Measurements from ENCODE around the gene MZT2B. TPM values are rescaled to one million over a fixed set of nuclear protein-coding genes. Genes with fewer than 3 reads are reported as not detected.
"Not testable (repeated sequence)": the region's sequence is repeated elsewhere in the genome, so short reads cannot be mapped to it uniquely, and the experiment has no call there.

MZT2B gene
- total and polyA plus RNA-seq, 2 of the 8 experiments (the other 6 are each of a cell fraction or from before 2014, with no cell fraction given) = 90.3 to 151 TPM

DNA sequence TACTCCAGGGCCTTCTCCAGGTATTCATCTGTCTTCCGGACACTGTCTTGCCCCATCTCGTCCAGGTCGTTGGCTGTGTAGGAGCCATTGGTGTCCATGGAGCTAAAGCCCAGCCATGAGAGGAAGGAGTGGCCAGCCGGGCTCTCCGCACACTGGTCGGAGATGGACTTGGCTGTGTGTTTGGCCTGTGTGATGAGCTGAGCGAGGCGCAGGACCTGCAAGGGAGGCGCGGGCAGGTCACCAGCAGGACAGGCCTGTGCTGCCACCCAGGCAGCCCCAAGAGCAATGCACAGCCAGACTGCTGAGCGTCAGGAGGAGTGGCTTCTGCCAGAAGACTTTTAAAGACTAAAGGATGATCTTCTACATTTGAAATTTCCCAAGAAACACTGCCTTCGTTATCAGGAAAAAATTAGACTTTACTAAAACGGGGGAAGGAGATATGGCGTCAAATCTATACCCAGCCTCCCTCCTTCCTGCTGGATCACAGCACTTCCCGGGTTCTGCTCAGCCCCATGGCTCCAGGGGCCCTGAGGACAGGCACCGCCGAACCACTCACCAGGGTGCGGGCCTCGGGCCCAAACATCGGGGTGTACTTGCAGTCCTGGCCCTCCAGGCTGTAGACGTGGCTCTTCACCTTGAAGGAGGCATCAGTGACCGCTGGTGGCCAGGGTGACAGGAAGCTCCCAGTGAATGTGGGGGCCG, 28.2 kb upstream of the MZT2B start:
- H3K9ac ChIP-seq (replicated peaks in 1 of 4; ENCODE audit: extremely low read depth in 1 of 4, low read depth in 3 of 4, low read length in 3 of 4); H3K4me2 ChIP-seq (ENCODE audit: insufficient read depth in 1 of 2, low read depth in 2 of 2, low read length in 2 of 2); H3K27me3 ChIP-seq (replicated peaks in 1 of 4; ENCODE audit: control insufficient read depth in 3 of 4, extremely low read depth in 1 of 4, insufficient read depth in 3 of 4, low read length in 3 of 4); H3K14ac ChIP-seq (ENCODE audit: insufficient read length); H4K20me1 ChIP-seq (replicated peaks in 1 of 2; ENCODE audit: control insufficient read depth in 1 of 2, insufficient read depth in 2 of 2, low read length in 2 of 2); H3K9me3 ChIP-seq (ENCODE audit: insufficient read depth in 2 of 2, low read depth in 1 of 2, low read length in 1 of 2); H4K91ac ChIP-seq (replicated peaks; ENCODE audit: insufficient read length, low read length); H2BK15ac ChIP-seq (ENCODE audit: low read length); H3K27ac ChIP-seq (ENCODE audit: low read depth, low read length); H3K4me1 ChIP-seq (replicated peaks in 1 of 4; ENCODE audit: control insufficient read depth in 3 of 4, insufficient read depth in 4 of 4, low read length in 3 of 4); POLR2A ChIA-PET (ENCODE audit: partially characterized antibody); DNase-seq (ENCODE audit: low read depth in 1 of 2, low spot score in 2 of 2); H3K23ac ChIP-seq (ENCODE audit: insufficient read length); H2AK5ac ChIP-seq (ENCODE audit: low read depth, low read length); H3K18ac ChIP-seq (ENCODE audit: extremely low read depth, low read length); H4K5ac ChIP-seq (ENCODE audit: insufficient read length, low read depth, low read length); H3K56ac ChIP-seq (replicated peaks; ENCODE audit: insufficient read length, low read depth, low read length); H2BK120ac ChIP-seq (replicated peaks; ENCODE audit: low read depth, low read length); H2BK20ac ChIP-seq (ENCODE audit: low read length); H3K4ac ChIP-seq (replicated peaks; ENCODE audit: insufficient read length, low read depth, low read length); H2BK12ac ChIP-seq (ENCODE audit: low read depth, low read length); H3K79me1 ChIP-seq (ENCODE audit: low read depth, low read length); H2AFZ ChIP-seq (ENCODE audit: low read length); H2BK5ac ChIP-seq (ENCODE audit: low read depth, low read length); H4K8ac ChIP-seq (ENCODE audit: extremely low read depth, insufficient read depth, low read length); H3K4me3 ChIP-seq (ENCODE audit: extremely low read depth in 1 of 4, insufficient read depth in 2 of 4, low read depth in 3 of 4, low read length in 4 of 4); FAIRE-seq; H3K79me2 ChIP-seq (ENCODE audit: control insufficient read depth in 1 of 2, insufficient read depth in 2 of 2, low read length in 2 of 2); H3K23me2 ChIP-seq (ENCODE audit: low read depth, low read length): not testable (repeated sequence)
- WGBS, 2 experiments (ENCODE audit: extremely low coverage in 1 of 2, insufficient coverage in 1 of 2, insufficient read length in 1 of 2, insufficient replicate concordance in 2 of 2, low coverage in 1 of 2, low lambda C conversion rate in 2 of 2, missing lambda C conversion rate in 1 of 2) = 96% methylated on average over 20 of the region's 23 CpGs; no CpG with 5 or more reads in 1 of the 2 experiments
- H3K36me3 ChIP-seq (ENCODE audit: control insufficient read depth in 2 of 4, insufficient read depth in 4 of 4, low read length in 3 of 4) = peaks cover 3 to 32% (median 14%) of the 10 kb centered on the region in 4 experiments; a peak in 5 of 8 replicates
- CTCF ChIA-PET (ENCODE audit: partially characterized antibody) = interaction anchor here (0.6 kb wide), 1 partner anchor 548 kb away, joined by 3 read pairs; no protein-coding TSS in a partner anchor

DNA sequence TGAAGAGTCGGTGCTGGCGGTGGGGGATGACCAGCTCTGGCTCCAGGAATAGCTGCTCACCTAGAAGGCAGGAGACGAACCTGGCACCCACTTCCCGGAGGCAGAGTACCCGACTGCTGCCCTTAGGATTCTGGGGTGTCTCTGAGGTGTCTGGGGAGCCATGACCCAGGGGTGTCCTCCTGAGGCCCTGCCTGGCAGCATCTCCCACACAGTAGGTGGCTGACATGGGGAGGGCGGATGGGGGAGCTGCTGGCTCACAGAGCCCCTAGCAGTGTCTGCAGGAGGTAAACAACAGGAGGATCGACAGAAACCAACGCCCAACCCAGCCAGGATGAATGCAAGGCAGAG, 27.7 kb upstream of the MZT2B start:
- WGBS, 2 experiments (ENCODE audit: extremely low coverage in 1 of 2, insufficient coverage in 1 of 2, insufficient read length in 1 of 2, insufficient replicate concordance in 2 of 2, low coverage in 1 of 2, low lambda C conversion rate in 2 of 2, missing lambda C conversion rate in 1 of 2) = 93% methylated on average over 4 of the region's 8 CpGs; no CpG with 5 or more reads in 1 of the 2 experiments
- not testable (repeated sequence) for FAIRE-seq; H3K14ac ChIP-seq (ENCODE audit: insufficient read length)

More for the DNA sequence above, 27.7 kb upstream of the MZT2B start:
- H2BK20ac ChIP-seq (ENCODE audit: low read length); H2BK5ac ChIP-seq (ENCODE audit: low read depth, low read length); H2BK15ac ChIP-seq (ENCODE audit: low read length); POLR2A ChIA-PET (ENCODE audit: partially characterized antibody); H2AFZ ChIP-seq (ENCODE audit: low read length); H3K9me3 ChIP-seq (ENCODE audit: insufficient read depth in 2 of 2, low read depth in 1 of 2, low read length in 1 of 2); H3K27me3 ChIP-seq (replicated peaks in 1 of 4; ENCODE audit: control insufficient read depth in 3 of 4, extremely low read depth in 1 of 4, insufficient read depth in 3 of 4, low read length in 3 of 4); H2BK120ac ChIP-seq (replicated peaks; ENCODE audit: low read depth, low read length); H4K5ac ChIP-seq (ENCODE audit: insufficient read length, low read depth, low read length); H3K23ac ChIP-seq (ENCODE audit: insufficient read length); CTCF ChIA-PET (ENCODE audit: partially characterized antibody); H3K79me2 ChIP-seq (ENCODE audit: control insufficient read depth in 1 of 2, insufficient read depth in 2 of 2, low read length in 2 of 2); H4K20me1 ChIP-seq (replicated peaks in 1 of 2; ENCODE audit: control insufficient read depth in 1 of 2, insufficient read depth in 2 of 2, low read length in 2 of 2); H2AK5ac ChIP-seq (ENCODE audit: low read depth, low read length); H3K4me1 ChIP-seq (replicated peaks in 1 of 4; ENCODE audit: control insufficient read depth in 3 of 4, insufficient read depth in 4 of 4, low read length in 3 of 4); H4K91ac ChIP-seq (replicated peaks; ENCODE audit: insufficient read length, low read length); DNase-seq (ENCODE audit: low read depth in 1 of 2, low spot score in 2 of 2); H3K4me3 ChIP-seq (ENCODE audit: extremely low read depth in 1 of 4, insufficient read depth in 2 of 4, low read depth in 3 of 4, low read length in 4 of 4); H3K9ac ChIP-seq (replicated peaks in 1 of 4; ENCODE audit: extremely low read depth in 1 of 4, low read depth in 3 of 4, low read length in 3 of 4); H3K27ac ChIP-seq (ENCODE audit: low read depth, low read length); H3K4me2 ChIP-seq (ENCODE audit: insufficient read depth in 1 of 2, low read depth in 2 of 2, low read length in 2 of 2); H3K23me2 ChIP-seq (ENCODE audit: low read depth, low read length); H4K8ac ChIP-seq (ENCODE audit: extremely low read depth, insufficient read depth, low read length); H3K4ac ChIP-seq (replicated peaks; ENCODE audit: insufficient read length, low read depth, low read length); H3K79me1 ChIP-seq (ENCODE audit: low read depth, low read length); H3K56ac ChIP-seq (replicated peaks; ENCODE audit: insufficient read length, low read depth, low read length); H3K18ac ChIP-seq (ENCODE audit: extremely low read depth, low read length); H2BK12ac ChIP-seq (ENCODE audit: low read depth, low read length): not testable (repeated sequence)
- H3K36me3 ChIP-seq (ENCODE audit: control insufficient read depth in 2 of 4, insufficient read depth in 4 of 4, low read length in 3 of 4) = peaks cover 3 to 32% (median 14%) of the 10 kb centered on the region in 4 experiments; a peak in 5 of 8 replicates

Measured in H1 (cell line).